ENCODE data around the gene CDKN2C.

DNA sequence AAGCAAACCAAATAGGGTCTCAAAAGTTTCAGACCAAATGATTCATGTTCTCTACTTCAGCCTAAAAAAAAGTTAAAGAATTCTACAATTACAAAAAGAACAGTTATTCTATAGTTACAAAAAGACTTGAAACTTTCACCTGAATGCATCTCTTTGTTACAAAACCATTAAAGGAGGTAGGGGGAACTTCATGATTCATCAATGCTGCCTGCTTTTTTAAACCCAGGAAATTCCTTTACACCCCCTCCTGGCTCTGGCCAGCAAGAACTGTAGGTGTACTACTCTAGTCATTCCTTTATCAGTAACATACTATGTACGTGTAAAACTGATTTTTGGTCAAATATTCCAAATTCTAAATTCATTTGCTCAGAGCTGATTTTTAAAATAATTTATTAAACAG is 14.9 kb upstream of the CDKN2C start:
- no peak for TF ChIP-seq POLR2AphosphoS5 (IDR thresholded peaks at IDR 0.05; ENCODE audit: low read depth, low read length)
- no peak for TF ChIP-seq NRF1 (IDR thresholded peaks at IDR 0.05; ENCODE audit: low read depth, low read length)
- TF ChIP-seq, protein P1, sequence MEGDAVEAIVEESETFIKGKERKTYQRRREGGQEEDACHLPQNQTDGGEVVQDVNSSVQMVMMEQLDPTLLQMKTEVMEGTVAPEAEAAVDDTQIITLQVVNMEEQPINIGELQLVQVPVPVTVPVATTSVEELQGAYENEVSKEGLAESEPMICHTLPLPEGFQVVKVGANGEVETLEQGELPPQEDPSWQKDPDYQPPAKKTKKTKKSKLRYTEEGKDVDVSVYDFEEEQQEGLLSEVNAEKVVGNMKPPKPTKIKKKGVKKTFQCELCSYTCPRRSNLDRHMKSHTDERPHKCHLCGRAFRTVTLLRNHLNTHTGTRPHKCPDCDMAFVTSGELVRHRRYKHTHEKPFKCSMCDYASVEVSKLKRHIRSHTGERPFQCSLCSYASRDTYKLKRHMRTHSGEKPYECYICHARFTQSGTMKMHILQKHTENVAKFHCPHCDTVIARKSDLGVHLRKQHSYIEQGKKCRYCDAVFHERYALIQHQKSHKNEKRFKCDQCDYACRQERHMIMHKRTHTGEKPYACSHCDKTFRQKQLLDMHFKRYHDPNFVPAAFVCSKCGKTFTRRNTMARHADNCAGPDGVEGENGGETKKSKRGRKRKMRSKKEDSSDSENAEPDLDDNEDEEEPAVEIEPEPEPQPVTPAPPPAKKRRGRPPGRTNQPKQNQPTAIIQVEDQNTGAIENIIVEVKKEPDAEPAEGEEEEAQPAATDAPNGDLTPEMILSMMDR (IDR thresholded peaks at IDR 0.05), result no peak
- no peak for TF ChIP-seq RAD21 (IDR thresholded peaks at IDR 0.05; ENCODE audit: low read length)
- TF ChIP-seq, protein P2, sequence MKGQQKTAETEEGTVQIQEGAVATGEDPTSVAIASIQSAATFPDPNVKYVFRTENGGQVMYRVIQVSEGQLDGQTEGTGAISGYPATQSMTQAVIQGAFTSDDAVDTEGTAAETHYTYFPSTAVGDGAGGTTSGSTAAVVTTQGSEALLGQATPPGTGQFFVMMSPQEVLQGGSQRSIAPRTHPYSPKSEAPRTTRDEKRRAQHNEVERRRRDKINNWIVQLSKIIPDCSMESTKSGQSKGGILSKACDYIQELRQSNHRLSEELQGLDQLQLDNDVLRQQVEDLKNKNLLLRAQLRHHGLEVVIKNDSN (IDR thresholded peaks at IDR 0.05; ENCODE audit: borderline replicate concordance, low read depth), result no peak
- no peak for TF ChIP-seq TEAD4 (IDR thresholded peaks at IDR 0.05; ENCODE audit: borderline replicate concordance, insufficient read depth)

Measured in SK-N-SH (cell line).